MCF 10A (cell line): Measurements from ENCODE around the gene CAMKMT. TPM values are rescaled to one million over a fixed set of nuclear protein-coding genes. Genes with fewer than 3 reads are reported as not detected.
A peak's percentile ranks its signal among the peaks of the same experiment; 100 is the strongest.

Experiments
- BruUV-seq: library from RNA; stranded (reverse); fragments of 400-500 nt; replicated peaks from 2 replicates; lab custom pipeline; 2021; lab: Mats Ljungman, UMichigan
- CTCF ChIA-PET: fragments of 300-600 bp; sonication (Branson Sonifier 250); formaldehyde crosslinking; extraction: SDS; loops from one replicate; lab custom pipeline; 2021; ENCODE audit warnings: antibody characterized with exemption, inconsistent platforms; lab: Yijun Ruan, JAX
- POLR2A ChIA-PET: fragments of 300-600, 350-650 bp; sonication (Branson Sonifier 250); formaldehyde crosslinking; extraction: SDS; loops from one replicate; lab custom pipeline; 2020; ENCODE audit warnings: antibody characterized with exemption, inconsistent platforms; lab: Yijun Ruan, JAX
- DNase-seq: peaks from one replicate; pipeline ENCODE4 v3.0.0-alpha.2; 2018; ENCODE audit not compliant: unreplicated experiment
- H3K27ac Mint-ChIP-seq: one replicate; pipeline ENCODE4 v1.8.0; 2022; ENCODE audit warnings: mild to moderate bottlenecking, low read depth, mixed read lengths; ENCODE audit not compliant: unreplicated experiment
- H3K27me3 Mint-ChIP-seq: one replicate; pipeline ENCODE4 v1.8.0; 2022; ENCODE audit warnings: mixed read lengths; ENCODE audit not compliant: insufficient read depth, unreplicated experiment
- H3K36me3 Mint-ChIP-seq: one replicate; pipeline ENCODE4 v1.8.0; 2022; ENCODE audit warnings: mild to moderate bottlenecking, moderate library complexity, mixed read lengths; ENCODE audit not compliant: insufficient read depth, unreplicated experiment
- H3K4me1 Mint-ChIP-seq: one replicate; pipeline ENCODE4 v1.8.0; 2022; ENCODE audit warnings: mixed read lengths; ENCODE audit not compliant: insufficient read depth, unreplicated experiment
- H3K4me3 Mint-ChIP-seq: one replicate; pipeline ENCODE4 v1.8.0; 2022; ENCODE audit warnings: mild to moderate bottlenecking, moderate library complexity, mixed read lengths; ENCODE audit not compliant: unreplicated experiment
- H3K9me3 Mint-ChIP-seq: one replicate; pipeline ENCODE4 v1.8.0; 2022; ENCODE audit warnings: mixed read lengths; ENCODE audit not compliant: unreplicated experiment
- intact Hi-C: fragments of 100-400 bp; cut with micrococcal nuclease; formaldehyde crosslinking; loops from 2 replicates; pipeline ENCODE4 v1.14.1; 2022
- total RNA-seq: library from RNA; stranded (reverse); gene quantifications from 2 replicates; pipeline ENCODE4 v1.2.3, GENCODE V29; 2022
- TF ChIP-seq, protein P1 (sequence below): fragments of 200-600 bp; IDR thresholded peaks from one replicate; pipeline ENCODE4 v1.8.0; 2022; ENCODE audit warnings: antibody characterized with exemption, mild to moderate bottlenecking; ENCODE audit not compliant: unreplicated experiment

Gene CAMKMT
- total RNA-seq, 1 experiment from 2014 or later, result 9.9 TPM

DNA sequence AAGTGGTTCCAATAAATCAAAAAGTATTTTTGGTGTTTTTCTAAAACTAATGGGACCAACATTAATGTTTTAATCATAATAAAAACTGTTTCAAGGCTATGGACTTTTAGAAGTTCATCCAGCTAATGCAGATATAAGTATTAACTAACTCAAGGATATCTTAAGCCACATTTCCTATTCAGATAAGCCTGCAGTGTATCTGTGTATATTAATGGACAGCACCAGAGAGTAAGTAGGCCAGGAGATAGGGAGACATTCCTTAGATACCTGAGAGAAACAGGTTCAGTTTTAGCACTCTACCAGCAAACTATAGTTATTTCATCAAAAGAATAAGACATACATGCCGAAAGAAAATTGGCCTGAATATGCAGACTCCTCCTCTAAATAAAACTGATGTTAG, 27.8 kb upstream of the CAMKMT start:
- CTCF ChIA-PET, result interaction anchor here (1.2 kb wide), 1 partner anchor 15 kb away, joined by 3 read pairs; no protein-coding TSS in a partner anchor
- no peak for DNase-seq
- peaks cover 70% of the 10 kb centered on the region for H3K36me3 Mint-ChIP-seq
- intact Hi-C loops, result no loop called here
- H3K27ac Mint-ChIP-seq, result no peak overlapping the region
- no peaks in the 10 kb centered on the region for H3K9me3 Mint-ChIP-seq
- POLR2A ChIA-PET, result interaction anchor here (0.6 to 1.3 kb wide), 4 partner anchors 9 to 1004 kb away, joined by 3 to 4 read pairs (median 3); no protein-coding TSS in a partner anchor
- H3K4me1 Mint-ChIP-seq, result peaks cover 6% of the 10 kb centered on the region
- H3K27me3 Mint-ChIP-seq, result no peaks in the 10 kb centered on the region
- H3K4me3 Mint-ChIP-seq, result no peak overlapping the region
- no TSS peak for BruUV-seq
- TF ChIP-seq, protein P1, sequence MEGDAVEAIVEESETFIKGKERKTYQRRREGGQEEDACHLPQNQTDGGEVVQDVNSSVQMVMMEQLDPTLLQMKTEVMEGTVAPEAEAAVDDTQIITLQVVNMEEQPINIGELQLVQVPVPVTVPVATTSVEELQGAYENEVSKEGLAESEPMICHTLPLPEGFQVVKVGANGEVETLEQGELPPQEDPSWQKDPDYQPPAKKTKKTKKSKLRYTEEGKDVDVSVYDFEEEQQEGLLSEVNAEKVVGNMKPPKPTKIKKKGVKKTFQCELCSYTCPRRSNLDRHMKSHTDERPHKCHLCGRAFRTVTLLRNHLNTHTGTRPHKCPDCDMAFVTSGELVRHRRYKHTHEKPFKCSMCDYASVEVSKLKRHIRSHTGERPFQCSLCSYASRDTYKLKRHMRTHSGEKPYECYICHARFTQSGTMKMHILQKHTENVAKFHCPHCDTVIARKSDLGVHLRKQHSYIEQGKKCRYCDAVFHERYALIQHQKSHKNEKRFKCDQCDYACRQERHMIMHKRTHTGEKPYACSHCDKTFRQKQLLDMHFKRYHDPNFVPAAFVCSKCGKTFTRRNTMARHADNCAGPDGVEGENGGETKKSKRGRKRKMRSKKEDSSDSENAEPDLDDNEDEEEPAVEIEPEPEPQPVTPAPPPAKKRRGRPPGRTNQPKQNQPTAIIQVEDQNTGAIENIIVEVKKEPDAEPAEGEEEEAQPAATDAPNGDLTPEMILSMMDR, result no peak

DNA sequence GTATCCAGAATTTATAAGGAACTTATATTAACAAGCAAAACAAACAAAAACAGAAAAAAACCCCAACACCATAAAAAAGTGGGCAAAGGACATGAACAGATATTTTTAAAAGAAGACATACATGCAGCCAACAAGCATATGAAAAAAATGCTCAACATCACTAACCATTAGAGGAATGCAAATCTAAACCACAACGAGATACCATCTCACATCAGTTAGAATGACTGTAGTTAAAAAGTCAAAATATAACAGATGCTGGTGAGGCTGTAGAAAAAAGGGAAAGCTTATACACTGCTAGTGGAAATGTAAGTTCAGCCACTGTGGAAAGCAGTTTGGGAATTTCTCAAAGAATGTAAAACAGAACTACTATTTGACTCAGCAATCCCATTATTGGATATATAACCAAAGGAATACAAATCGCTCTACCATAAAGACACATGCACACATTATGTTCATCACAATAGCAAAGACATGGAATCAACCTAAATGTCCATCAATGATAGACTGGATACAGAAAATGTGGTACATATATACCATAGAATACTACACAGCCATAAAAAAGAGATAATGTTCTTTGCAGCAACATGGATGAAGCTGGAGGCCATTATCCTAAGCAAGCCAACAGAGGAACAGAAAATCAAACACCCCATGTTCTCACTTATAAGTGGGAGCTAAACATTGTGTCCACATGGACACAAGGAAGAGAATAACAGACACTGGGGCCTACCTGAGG, 25.8 kb upstream of the CAMKMT start:
- intact Hi-C loops, result no loop called here
- TF ChIP-seq, protein P1, result no peak
- Mint-ChIP-seq H3K4me1 (peaks cover under 1% of the 10 kb centered on the region), H3K36me3 (peaks cover 68% of the 10 kb centered on the region), H3K27ac (no peak overlapping the region), H3K27me3 (no peaks in the 10 kb centered on the region), H3K4me3 (no peak overlapping the region), H3K9me3 (no peaks in the 10 kb centered on the region)
- CTCF ChIA-PET, result interaction anchor here (0.6 kb wide), 1 partner anchor 7 kb away, joined by 3 read pairs; no protein-coding TSS in a partner anchor
- POLR2A ChIA-PET, result interaction anchor here (3.5 kb wide), 1 partner anchor 26 kb away, joined by 11 read pairs; the partner anchor contains the start of genes CAMKMT and PREPL
- BruUV-seq, result no TSS peak
- DNase-seq, result no peak

GRCh38 chr2:44342854-44343253, 18.9 kb upstream of the CAMKMT start:
- POLR2A ChIA-PET, result interaction anchor here (0.5 to 1.2 kb wide), 3 partner anchors 19 to 174 kb away, joined by 3 to 6 read pairs (median 3); partner anchors contain the start of genes CAMKMT, PPM1B and PREPL
- BruUV-seq, result no TSS peak

More at GRCh38 chr2:44342854-44343253, 18.9 kb upstream of the CAMKMT start:
- peak; percentile 25 for DNase-seq
- TF ChIP-seq, protein P1, result peak; percentile 36
- Mint-ChIP-seq H3K27ac (no peak overlapping the region), H3K4me1 (no peaks in the 10 kb centered on the region), H3K27me3 (no peaks in the 10 kb centered on the region), H3K4me3 (no peak overlapping the region), H3K36me3 (peaks cover 44% of the 10 kb centered on the region), H3K9me3 (no peaks in the 10 kb centered on the region)
- CTCF ChIA-PET, result interaction anchor here (0.6 to 1.9 kb wide), 5 partner anchors 8 to 448 kb away, joined by 3 to 7 read pairs (median 4); no protein-coding TSS in a partner anchor
- intact Hi-C loops, result loop anchor here (5.0 kb wide), 2 partner anchors 101 to 301 kb away; no protein-coding TSS in a partner anchor
